Fibroblast of skin of left quadriceps (primary cell): ENCODE measurements around the gene KBTBD13.

ENCODE experiments used
- DNase-seq, 2 experiments: peaks; one replicate each; pipeline ENCODE4 v3.0.0-alpha.2; 2013; ENCODE audit warnings: low read depth in 2 of 2

The KBTBD13 gene

GRCh38 chr15:65051266-65051665 is 25.3 kb upstream of the KBTBD13 start:
- DNase-seq, result no peak

GRCh38 chr15:65052956-65053355 is 23.6 kb upstream of the KBTBD13 start:
- no peak for DNase-seq

- DNase-seq, result no peak
These were observed 22.0 kb upstream of the KBTBD13 start for GRCh38 chr15:65054333-65055200.

- no peak for DNase-seq
These were observed 21.2 kb upstream of the KBTBD13 start for GRCh38 chr15:65055201-65055870.

- no peak for DNase-seq
These were observed 20.4 kb upstream of the KBTBD13 start for GRCh38 chr15:65056106-65056505.

GRCh38 chr15:65056868-65057548 is 19.5 kb upstream of the KBTBD13 start:
- DNase-seq, result no peak

GRCh38 chr15:65057549-65057940 is 19.0 kb upstream of the KBTBD13 start:
- DNase-seq, result no peak

- DNase-seq, result no peak
These were observed 17.9 kb upstream of the KBTBD13 start for GRCh38 chr15:65058394-65059368.

- DNase-seq, result no peak
These were observed 17.2 kb upstream of the KBTBD13 start for GRCh38 chr15:65059369-65059750.

- DNase-seq, result no peak
These were observed 16.5 kb upstream of the KBTBD13 start for GRCh38 chr15:65059931-65060596.

- no peak for DNase-seq
These were observed 15.7 kb upstream of the KBTBD13 start for GRCh38 chr15:65060641-65061397.

GRCh38 chr15:65062061-65062460 is 14.5 kb upstream of the KBTBD13 start:
- DNase-seq, result no peak

- DNase-seq, result no peak
These were observed 13.8 kb upstream of the KBTBD13 start for GRCh38 chr15:65062726-65063125.

GRCh38 chr15:65066001-65066634 is 10.4 kb upstream of the KBTBD13 start:
- no peak for DNase-seq

- no peak for DNase-seq
These were observed 9.8 kb upstream of the KBTBD13 start for GRCh38 chr15:65066635-65067316.

- DNase-seq, result no peak
These were observed 9.3 kb upstream of the KBTBD13 start for GRCh38 chr15:65067317-65067644.

GRCh38 chr15:65067645-65068402 is 8.7 kb upstream of the KBTBD13 start, which contains the start of gene RASL12:
TSS of gene RASL12 (minus strand) at chr15:65067991. CDS start at chr15:65067835, 156 bp downstream.
- no peak for DNase-seq

- DNase-seq, result no peak
These were observed 8.2 kb upstream of the KBTBD13 start for GRCh38 chr15:65068403-65068788.
